ENCODE results near the gene PCNT.
"Not testable (repeated sequence)": the region's sequence is repeated elsewhere in the genome, so short reads cannot be mapped to it uniquely, and the experiment has no call there.

The PCNT gene

GRCh38 chr21:46371204-46372013 is 47.5 kb downstream of the PCNT start:
- peaks cover 28% of the 10 kb centered on the region for H3K4me1 Mint-ChIP-seq (ENCODE audit: low read depth)
- no peaks in the 10 kb centered on the region for H3K27me3 Mint-ChIP-seq
- H3K36me3 Mint-ChIP-seq (ENCODE audit: low read depth): peaks cover 68% of the 10 kb centered on the region
- DNase-seq: no peak
- H3K27ac Mint-ChIP-seq: no peak overlapping the region
- H3K9me3 Mint-ChIP-seq: no peaks in the 10 kb centered on the region
- no peak overlapping the region for H3K4me3 Mint-ChIP-seq

- Mint-ChIP-seq H3K4me3 (no peak overlapping the region), H3K4me1 (ENCODE audit: low read depth) (peaks cover 26% of the 10 kb centered on the region), H3K36me3 (ENCODE audit: low read depth) (peaks cover 65% of the 10 kb centered on the region), H3K9me3 (no peaks in the 10 kb centered on the region), H3K27me3 (no peaks in the 10 kb centered on the region), H3K27ac (no peak overlapping the region)
- DNase-seq: no peak
Observed at GRCh38 chr21:46372014-46372485, 48.1 kb downstream of the PCNT start.

- H3K27ac Mint-ChIP-seq, H3K4me3 Mint-ChIP-seq, DNase-seq, H3K27me3 Mint-ChIP-seq, H3K9me3 Mint-ChIP-seq: not testable (repeated sequence)
- peaks cover 63% of the 10 kb centered on the region for H3K36me3 Mint-ChIP-seq (ENCODE audit: low read depth)
- H3K4me1 Mint-ChIP-seq (ENCODE audit: low read depth): peaks cover 23% of the 10 kb centered on the region
Observed at GRCh38 chr21:46372947-46373346, 49.0 kb downstream of the PCNT start.

- Mint-ChIP-seq H3K4me1 (ENCODE audit: low read depth) (peaks cover 7% of the 10 kb centered on the region), H3K4me3 (no peak overlapping the region), H3K9me3 (no peaks in the 10 kb centered on the region), H3K27me3 (no peaks in the 10 kb centered on the region), H3K27ac (no peak overlapping the region), H3K36me3 (ENCODE audit: low read depth) (peaks cover 63% of the 10 kb centered on the region)
- no peak for DNase-seq
Observed at GRCh38 chr21:46374761-46375389, 50.9 kb downstream of the PCNT start.

GRCh38 chr21:46375560-46376230 is 51.7 kb downstream of the PCNT start:
- H3K4me1 Mint-ChIP-seq (ENCODE audit: low read depth): peaks cover 7% of the 10 kb centered on the region
- H3K36me3 Mint-ChIP-seq (ENCODE audit: low read depth): peaks cover 59% of the 10 kb centered on the region
- no peak for DNase-seq
- no peaks in the 10 kb centered on the region for H3K27me3 Mint-ChIP-seq
- H3K27ac Mint-ChIP-seq: no peak overlapping the region
- no peak overlapping the region for H3K4me3 Mint-ChIP-seq
- no peaks in the 10 kb centered on the region for H3K9me3 Mint-ChIP-seq

- Mint-ChIP-seq H3K4me3 (no peak overlapping the region), H3K36me3 (ENCODE audit: low read depth) (peaks cover 62% of the 10 kb centered on the region), H3K4me1 (ENCODE audit: low read depth) (peaks cover 7% of the 10 kb centered on the region), H3K9me3 (no peaks in the 10 kb centered on the region), H3K27me3 (no peaks in the 10 kb centered on the region), H3K27ac (no peak overlapping the region)
- no peak for DNase-seq
Observed at GRCh38 chr21:46376231-46376628, 52.3 kb downstream of the PCNT start.

GRCh38 chr21:46376856-46377453 is 53.0 kb downstream of the PCNT start:
- H3K4me1 Mint-ChIP-seq (ENCODE audit: low read depth): peaks cover 1% of the 10 kb centered on the region
- no peak overlapping the region for H3K4me3 Mint-ChIP-seq
- peaks cover 4% of the 10 kb centered on the region for H3K9me3 Mint-ChIP-seq
- no peaks in the 10 kb centered on the region for H3K27me3 Mint-ChIP-seq
- H3K36me3 Mint-ChIP-seq (ENCODE audit: low read depth): peaks cover 62% of the 10 kb centered on the region
- no peak for DNase-seq
- no peak overlapping the region for H3K27ac Mint-ChIP-seq

GRCh38 chr21:46377789-46378188 is 53.8 kb downstream of the PCNT start:
- Mint-ChIP-seq H3K27me3 (no peaks in the 10 kb centered on the region), H3K9me3 (peaks cover 9% of the 10 kb centered on the region), H3K4me3 (no peak overlapping the region), H3K27ac (no peak overlapping the region), H3K4me1 (ENCODE audit: low read depth) (peaks cover under 1% of the 10 kb centered on the region), H3K36me3 (ENCODE audit: low read depth) (peaks cover 62% of the 10 kb centered on the region)
- DNase-seq: no peak

GRCh38 chr21:46379105-46379504 is 55.1 kb downstream of the PCNT start:
- peaks cover 9% of the 10 kb centered on the region for H3K9me3 Mint-ChIP-seq
- H3K4me1 Mint-ChIP-seq (ENCODE audit: low read depth): no peaks in the 10 kb centered on the region
- H3K27me3 Mint-ChIP-seq: no peaks in the 10 kb centered on the region
- DNase-seq: no peak
- peaks cover 67% of the 10 kb centered on the region for H3K36me3 Mint-ChIP-seq (ENCODE audit: low read depth)
- H3K4me3 Mint-ChIP-seq: no peak overlapping the region
- no peak overlapping the region for H3K27ac Mint-ChIP-seq

GRCh38 chr21:46379691-46380090 is 55.7 kb downstream of the PCNT start:
- Mint-ChIP-seq H3K9me3 (peaks cover 9% of the 10 kb centered on the region), H3K4me3 (no peak overlapping the region), H3K36me3 (ENCODE audit: low read depth) (peaks cover 70% of the 10 kb centered on the region), H3K27ac (no peak overlapping the region), H3K4me1 (ENCODE audit: low read depth) (no peaks in the 10 kb centered on the region), H3K27me3 (no peaks in the 10 kb centered on the region)
- no peak for DNase-seq

GRCh38 chr21:46381541-46381940 is 57.6 kb downstream of the PCNT start:
- H3K27me3 Mint-ChIP-seq: no peaks in the 10 kb centered on the region
- peaks cover 9% of the 10 kb centered on the region for H3K9me3 Mint-ChIP-seq
- DNase-seq: no peak
- peaks cover 78% of the 10 kb centered on the region for H3K36me3 Mint-ChIP-seq (ENCODE audit: low read depth)
- no peaks in the 10 kb centered on the region for H3K4me1 Mint-ChIP-seq (ENCODE audit: low read depth)
- H3K27ac Mint-ChIP-seq: no peak overlapping the region
- no peak overlapping the region for H3K4me3 Mint-ChIP-seq

GRCh38 chr21:46384556-46384955 is 60.6 kb downstream of the PCNT start:
- Mint-ChIP-seq H3K9me3 (peaks cover 9% of the 10 kb centered on the region), H3K4me1 (ENCODE audit: low read depth) (no peaks in the 10 kb centered on the region), H3K27me3 (no peaks in the 10 kb centered on the region), H3K27ac (no peak overlapping the region), H3K4me3 (no peak overlapping the region), H3K36me3 (ENCODE audit: low read depth) (peaks cover 78% of the 10 kb centered on the region)
- DNase-seq: no peak

GRCh38 chr21:46385846-46386733 is 62.1 kb downstream of the PCNT start:
- H3K9me3 Mint-ChIP-seq: peaks cover 9% of the 10 kb centered on the region
- no peaks in the 10 kb centered on the region for H3K27me3 Mint-ChIP-seq
- H3K36me3 Mint-ChIP-seq (ENCODE audit: low read depth): peaks cover 85% of the 10 kb centered on the region
- DNase-seq: no peak
- H3K4me1 Mint-ChIP-seq (ENCODE audit: low read depth): no peaks in the 10 kb centered on the region
- no peak overlapping the region for H3K4me3 Mint-ChIP-seq
- no peak overlapping the region for H3K27ac Mint-ChIP-seq

- DNase-seq: no peak
- Mint-ChIP-seq H3K36me3 (ENCODE audit: low read depth) (peaks cover 86% of the 10 kb centered on the region), H3K4me3 (no peak overlapping the region), H3K27ac (no peak overlapping the region), H3K9me3 (peaks cover 8% of the 10 kb centered on the region), H3K4me1 (ENCODE audit: low read depth) (no peaks in the 10 kb centered on the region), H3K27me3 (no peaks in the 10 kb centered on the region)
Observed at GRCh38 chr21:46386734-46387088, 62.8 kb downstream of the PCNT start.

All from activated T-cell treated with anti-CD3 and anti-CD28 coated beads, Interleukin-2, amount 50 U/mL, for 24 hours (primary cell).